Stimulated activated memory B cell treated with anti-CD40 and anti-IgM and Interleukin-4, amounts not matched to agents 10 μg/mL and 1 μg/mL and 100 μg/mL, for 72 hours (primary cell): ENCODE results near the gene TMEM116.
"Not testable (repeated sequence)": the region's sequence is repeated elsewhere in the genome, so short reads cannot be mapped to it uniquely, and the experiment has no call there.

Experiments
- ATAC-seq: fragments of 150-1000 bp; cut with Tn5 transposase; 2 replicates; pipeline ENCODE4 v1.10.0; 2021
- H3K27ac Mint-ChIP-seq: one replicate; pipeline ENCODE4 v1.8.0; 2022; ENCODE audit warnings: mild to moderate bottlenecking, mixed read lengths
- H3K27me3 Mint-ChIP-seq: one replicate; pipeline ENCODE4 v1.8.0; 2022; ENCODE audit warnings: mixed read lengths
- H3K36me3 Mint-ChIP-seq: one replicate; pipeline ENCODE4 v1.8.0; 2022; ENCODE audit warnings: mixed read lengths
- H3K4me1 Mint-ChIP-seq: one replicate; pipeline ENCODE4 v1.8.0; 2022; ENCODE audit warnings: mixed read lengths
- H3K4me3 Mint-ChIP-seq: one replicate; pipeline ENCODE4 v1.8.0; 2022; ENCODE audit warnings: mild to moderate bottlenecking, moderate library complexity, mixed read lengths
- H3K9me3 Mint-ChIP-seq: one replicate; pipeline ENCODE4 v1.8.0; 2022; ENCODE audit warnings: mixed read lengths

Gene TMEM116

DNA sequence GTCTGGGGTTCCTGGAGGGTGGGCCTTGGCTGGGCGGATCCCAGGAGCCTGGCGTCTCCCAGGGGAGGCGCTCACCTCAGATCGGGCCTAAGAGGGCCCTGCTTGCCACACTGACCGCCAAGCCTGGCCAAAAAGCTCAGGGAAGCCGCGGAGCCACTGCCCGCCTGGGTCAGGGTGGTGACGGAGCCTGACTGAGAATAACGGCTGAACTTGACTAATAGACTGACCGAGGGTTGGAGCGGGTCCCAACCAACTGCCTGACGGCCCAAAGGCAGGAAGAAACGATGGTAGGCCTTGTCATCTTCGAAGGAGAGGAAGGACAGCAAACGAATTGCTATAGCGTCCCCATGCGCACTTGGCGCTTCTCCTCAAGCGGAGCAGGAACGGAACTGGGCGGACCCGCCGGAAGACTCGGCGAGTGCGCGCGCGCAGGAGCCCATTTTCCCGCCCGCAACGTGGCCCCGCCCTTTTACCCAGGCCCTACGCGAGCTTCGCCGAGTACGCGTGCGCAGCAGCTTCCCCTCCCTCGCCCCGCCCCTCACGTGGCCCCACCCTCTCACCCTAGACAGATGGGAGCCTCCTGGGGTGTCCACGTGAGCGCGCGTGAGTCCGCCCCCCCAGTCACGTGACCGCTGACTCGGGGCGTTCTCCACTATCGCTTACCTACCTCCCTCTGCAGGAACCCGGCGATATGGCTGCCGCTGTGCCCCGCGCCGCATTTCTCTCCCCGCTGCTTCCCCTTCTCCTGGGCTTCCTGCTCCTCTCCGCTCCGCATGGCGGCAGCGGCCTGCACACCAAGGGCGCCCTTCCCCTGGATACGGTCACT, at the start of gene TMEM116, which contains the start of gene ERP29:
Gene TMEM116 (minus strand): TSS at position 391 of the 826 bp plus-strand sequence. CDS start 7,895 bp downstream, outside the sequence.
Gene ERP29 (plus strand): TSS at position 652 of the 826 bp plus-strand sequence. CDS start 40 bp downstream, at position 692.
- ATAC-seq: peak; percentile 92
- peak within 1 kb of the TSS; percentile 85 for H3K27ac Mint-ChIP-seq
- H3K36me3 Mint-ChIP-seq: peaks cover 19% of the 10 kb centered on the region
- peaks cover 59% of the 10 kb centered on the region for H3K4me1 Mint-ChIP-seq
- H3K27me3 Mint-ChIP-seq: no peaks in the 10 kb centered on the region
- H3K9me3 Mint-ChIP-seq: peaks cover 7% of the 10 kb centered on the region
- H3K4me3 Mint-ChIP-seq: peak within 1 kb of the TSS; percentile 92

DNA sequence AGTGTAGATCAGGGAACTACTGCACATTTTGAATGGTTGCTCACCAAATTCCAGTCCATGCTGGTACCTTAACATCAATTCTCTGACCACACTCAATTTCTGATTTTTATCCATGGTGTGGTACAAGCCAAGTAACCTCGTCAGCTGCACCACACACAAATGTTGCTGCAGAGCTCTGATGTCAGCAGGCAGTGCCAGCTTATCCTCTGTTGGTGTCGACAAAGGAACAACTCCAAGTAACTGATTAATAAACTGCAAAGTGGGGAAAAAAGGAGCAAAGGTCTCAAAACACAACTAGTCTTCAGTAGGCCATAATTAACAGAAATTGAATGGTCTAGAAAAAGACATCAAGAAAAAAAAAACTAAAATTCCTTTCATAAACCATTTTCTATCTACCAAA, 48.2 kb upstream of the TMEM116 start:
- no peak overlapping the region for H3K27ac Mint-ChIP-seq
- H3K36me3 Mint-ChIP-seq: peaks cover 34% of the 10 kb centered on the region

DNA sequence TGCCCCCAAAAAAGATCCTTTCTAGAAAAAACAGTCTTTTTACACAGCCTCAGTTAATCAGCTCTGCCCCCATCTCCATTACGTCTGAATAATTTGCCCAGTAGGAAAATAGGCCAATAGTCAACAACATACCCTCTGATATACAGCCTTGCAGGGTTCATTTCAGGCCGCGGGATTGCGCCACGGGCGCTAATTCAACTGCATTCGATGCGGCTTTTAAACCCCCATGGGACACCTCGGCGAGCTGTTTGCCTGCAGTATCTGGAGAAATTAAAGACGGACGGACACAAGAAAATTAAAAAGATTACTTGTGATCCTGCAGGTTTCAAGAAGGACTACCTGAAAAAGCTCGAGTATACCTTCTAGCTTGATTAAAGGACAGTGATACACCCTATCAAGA, 36.4 kb upstream of the TMEM116 start:
- Mint-ChIP-seq H3K36me3 (peaks cover 60% of the 10 kb centered on the region), H3K27me3 (no peaks in the 10 kb centered on the region), H3K9me3 (no peaks in the 10 kb centered on the region), H3K27ac (no peak overlapping the region), H3K4me1 (peaks cover 17% of the 10 kb centered on the region), H3K4me3 (no peak overlapping the region)
- no peak for ATAC-seq

More for the DNA sequence above, 48.2 kb upstream of the TMEM116 start:
- Mint-ChIP-seq H3K4me3 (no peak overlapping the region), H3K9me3 (no peaks in the 10 kb centered on the region), H3K4me1 (no peaks in the 10 kb centered on the region), H3K27me3 (no peaks in the 10 kb centered on the region)
- ATAC-seq: no peak

GRCh38 chr12:112046003-112046402, 33.0 kb upstream of the TMEM116 start:
- ATAC-seq: no peak
- no peaks in the 10 kb centered on the region for H3K27me3 Mint-ChIP-seq
- no peaks in the 10 kb centered on the region for H3K9me3 Mint-ChIP-seq
- H3K4me3 Mint-ChIP-seq: no peak overlapping the region
- no peak overlapping the region for H3K27ac Mint-ChIP-seq
- H3K4me1 Mint-ChIP-seq: peaks cover 17% of the 10 kb centered on the region
- peaks cover 43% of the 10 kb centered on the region for H3K36me3 Mint-ChIP-seq

GRCh38 chr12:112036614-112037013, 23.6 kb upstream of the TMEM116 start:
- not testable (repeated sequence) for H3K27ac Mint-ChIP-seq

DNA sequence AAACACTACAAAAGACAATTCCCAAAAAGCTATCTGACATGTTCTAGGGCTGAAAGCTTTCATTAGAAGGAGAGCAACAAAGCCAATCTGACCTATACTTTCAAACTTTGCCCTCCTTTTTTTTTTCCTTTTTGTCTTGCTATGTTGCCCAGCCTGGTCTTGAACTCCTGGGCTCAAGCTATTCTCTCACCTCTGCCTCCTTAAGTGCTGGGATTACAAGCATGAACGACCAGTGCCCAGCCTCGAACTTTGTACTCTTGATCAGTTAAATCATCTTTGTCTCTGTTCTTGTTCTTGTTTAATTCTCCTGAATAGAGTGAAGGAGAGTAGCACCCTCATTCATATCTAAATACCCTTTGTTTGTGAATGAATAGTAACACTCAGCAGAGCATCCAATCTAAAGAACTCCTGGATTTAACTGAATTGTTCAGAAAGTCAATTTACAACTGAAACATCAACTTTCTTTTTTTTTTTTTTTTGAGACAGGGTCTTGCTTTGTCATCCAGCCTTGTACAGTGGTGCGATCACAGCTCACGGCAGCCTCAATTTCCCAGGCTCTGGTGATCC, 22.3 kb upstream of the TMEM116 start:
- H3K27me3 Mint-ChIP-seq: no peaks in the 10 kb centered on the region
- H3K36me3 Mint-ChIP-seq: peaks cover 76% of the 10 kb centered on the region
- peaks cover 13% of the 10 kb centered on the region for H3K4me1 Mint-ChIP-seq
- no peak overlapping the region for H3K27ac Mint-ChIP-seq
- H3K9me3 Mint-ChIP-seq: no peaks in the 10 kb centered on the region
- ATAC-seq: no peak
- H3K4me3 Mint-ChIP-seq: no peak overlapping the region

More at GRCh38 chr12:112036614-112037013, 23.6 kb upstream of the TMEM116 start:
- H3K4me1 Mint-ChIP-seq, ATAC-seq, H3K27me3 Mint-ChIP-seq, H3K9me3 Mint-ChIP-seq, H3K4me3 Mint-ChIP-seq: not testable (repeated sequence)
- H3K36me3 Mint-ChIP-seq: peaks cover 67% of the 10 kb centered on the region

GRCh38 chr12:112032292-112032691, 19.3 kb upstream of the TMEM116 start:
- Mint-ChIP-seq H3K27me3 (no peaks in the 10 kb centered on the region), H3K4me3 (no peak overlapping the region), H3K27ac (peak overlapping the region; percentile 71), H3K36me3 (peaks cover 68% of the 10 kb centered on the region), H3K4me1 (peaks cover 24% of the 10 kb centered on the region), H3K9me3 (no peaks in the 10 kb centered on the region)
- ATAC-seq: no peak

DNA sequence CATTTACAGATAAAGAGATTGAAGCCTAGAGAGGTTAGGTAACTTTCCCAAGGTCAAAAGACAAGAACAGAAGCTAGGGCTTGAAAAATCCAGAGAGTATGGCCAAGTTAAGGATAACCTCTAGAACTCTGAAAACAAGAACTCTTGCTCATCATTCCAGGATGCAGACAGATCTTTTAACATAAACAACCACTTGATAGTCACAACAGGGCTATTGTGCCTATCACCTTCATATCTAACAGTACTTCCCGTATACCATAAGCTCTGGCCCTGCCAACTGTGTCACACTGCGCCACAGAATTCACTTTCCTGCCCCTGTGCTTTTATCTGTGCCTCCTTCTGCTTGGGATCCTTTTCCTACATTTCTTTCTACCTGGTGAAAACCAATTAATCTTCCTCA, 18.5 kb upstream of the TMEM116 start:
- Mint-ChIP-seq H3K36me3 (peaks cover 63% of the 10 kb centered on the region), H3K27me3 (no peaks in the 10 kb centered on the region), H3K27ac (peak overlapping the region; percentile 71), H3K4me1 (peaks cover 25% of the 10 kb centered on the region), H3K9me3 (no peaks in the 10 kb centered on the region), H3K4me3 (no peak overlapping the region)
- ATAC-seq: no peak

DNA sequence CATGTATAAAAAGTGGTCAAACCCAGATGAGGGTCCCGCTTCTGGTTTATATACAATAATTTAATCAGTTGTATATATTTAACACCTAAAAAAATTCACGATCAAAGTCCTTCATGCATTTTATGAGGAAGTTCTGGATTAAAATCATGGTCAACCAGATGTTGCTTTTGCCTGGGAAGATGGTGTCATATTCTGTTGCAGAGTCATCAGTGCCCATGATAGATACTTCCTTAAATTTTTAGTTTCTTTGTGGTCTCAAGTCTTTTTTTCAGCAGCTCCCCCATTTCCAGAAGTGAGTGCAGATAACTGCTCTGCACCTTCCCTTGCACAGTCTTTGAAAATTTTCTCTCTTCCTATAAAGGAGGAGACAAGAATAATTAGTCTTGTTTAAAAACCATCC, 16.3 kb upstream of the TMEM116 start:
- peaks cover 59% of the 10 kb centered on the region for H3K36me3 Mint-ChIP-seq
- H3K9me3 Mint-ChIP-seq: no peaks in the 10 kb centered on the region
- peaks cover 32% of the 10 kb centered on the region for H3K4me1 Mint-ChIP-seq
- ATAC-seq: no peak
- H3K27me3 Mint-ChIP-seq: no peaks in the 10 kb centered on the region
- H3K27ac Mint-ChIP-seq: peak overlapping the region; percentile 22
- no peak overlapping the region for H3K4me3 Mint-ChIP-seq

DNA sequence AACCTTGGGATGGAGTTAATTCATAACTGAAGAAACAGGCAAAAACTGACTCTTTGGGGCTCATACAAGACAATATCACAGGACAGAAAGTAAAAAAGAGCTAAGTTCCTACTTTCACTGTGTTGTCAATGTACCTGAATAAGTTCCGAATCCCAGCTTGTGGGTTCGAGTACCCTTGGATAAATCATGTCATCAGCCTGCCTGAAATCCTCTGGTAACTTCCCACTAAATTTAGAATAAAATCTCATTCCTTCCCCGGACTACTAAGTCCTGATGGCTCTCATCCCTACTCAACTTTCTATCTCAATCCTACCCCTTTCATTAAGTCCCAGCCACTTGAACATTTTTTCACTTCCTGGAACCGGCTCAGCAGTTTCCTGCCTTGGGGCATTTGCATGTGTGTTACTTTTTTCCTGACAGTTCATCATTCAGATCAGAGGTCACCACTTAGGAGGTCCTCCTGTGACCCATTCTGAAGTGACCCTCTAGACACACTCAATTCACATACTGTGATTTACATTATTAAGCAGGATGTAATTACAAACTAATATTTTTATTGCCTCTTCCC, 12.9 kb upstream of the TMEM116 start:
- Mint-ChIP-seq H3K9me3 (no peaks in the 10 kb centered on the region), H3K36me3 (peaks cover 57% of the 10 kb centered on the region), H3K27me3 (no peaks in the 10 kb centered on the region), H3K27ac (peak overlapping the region; percentile 74), H3K4me3 (no peak overlapping the region), H3K4me1 (peaks cover 34% of the 10 kb centered on the region)
- ATAC-seq: no peak

DNA sequence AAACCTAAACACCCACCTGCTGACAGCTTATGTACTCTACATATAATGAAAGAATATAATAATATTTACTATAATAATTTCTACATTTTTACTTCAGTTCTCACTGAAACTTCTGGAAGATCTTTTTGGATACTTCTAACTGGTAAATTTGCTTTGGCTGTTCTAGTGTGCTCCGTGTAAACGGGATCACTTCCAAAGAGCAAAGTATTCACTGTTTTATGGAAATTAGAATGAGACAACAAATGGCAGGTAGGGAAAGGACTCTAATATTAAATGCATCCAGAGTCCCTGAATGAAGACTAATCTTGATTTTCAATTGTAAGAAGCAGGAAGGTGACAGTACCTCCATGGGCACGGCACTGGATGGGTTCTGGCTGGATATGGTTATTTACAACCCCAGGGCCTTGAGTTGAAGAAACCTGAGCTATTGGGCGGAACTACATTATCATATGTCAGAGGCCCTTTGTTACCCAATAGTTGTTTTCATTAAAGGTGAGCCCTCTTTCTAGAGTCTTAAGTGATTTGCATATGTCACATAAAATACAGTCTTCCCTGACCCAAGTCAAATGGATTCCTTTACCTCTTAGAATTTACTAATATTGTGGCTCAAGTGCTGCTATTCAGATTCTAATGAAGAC, 10.9 kb upstream of the TMEM116 start:
- H3K27me3 Mint-ChIP-seq: no peaks in the 10 kb centered on the region
- H3K4me3 Mint-ChIP-seq: no peak overlapping the region
- no peak overlapping the region for H3K27ac Mint-ChIP-seq
- H3K9me3 Mint-ChIP-seq: no peaks in the 10 kb centered on the region
- peaks cover 45% of the 10 kb centered on the region for H3K36me3 Mint-ChIP-seq
- peaks cover 45% of the 10 kb centered on the region for H3K4me1 Mint-ChIP-seq
- no peak for ATAC-seq

DNA sequence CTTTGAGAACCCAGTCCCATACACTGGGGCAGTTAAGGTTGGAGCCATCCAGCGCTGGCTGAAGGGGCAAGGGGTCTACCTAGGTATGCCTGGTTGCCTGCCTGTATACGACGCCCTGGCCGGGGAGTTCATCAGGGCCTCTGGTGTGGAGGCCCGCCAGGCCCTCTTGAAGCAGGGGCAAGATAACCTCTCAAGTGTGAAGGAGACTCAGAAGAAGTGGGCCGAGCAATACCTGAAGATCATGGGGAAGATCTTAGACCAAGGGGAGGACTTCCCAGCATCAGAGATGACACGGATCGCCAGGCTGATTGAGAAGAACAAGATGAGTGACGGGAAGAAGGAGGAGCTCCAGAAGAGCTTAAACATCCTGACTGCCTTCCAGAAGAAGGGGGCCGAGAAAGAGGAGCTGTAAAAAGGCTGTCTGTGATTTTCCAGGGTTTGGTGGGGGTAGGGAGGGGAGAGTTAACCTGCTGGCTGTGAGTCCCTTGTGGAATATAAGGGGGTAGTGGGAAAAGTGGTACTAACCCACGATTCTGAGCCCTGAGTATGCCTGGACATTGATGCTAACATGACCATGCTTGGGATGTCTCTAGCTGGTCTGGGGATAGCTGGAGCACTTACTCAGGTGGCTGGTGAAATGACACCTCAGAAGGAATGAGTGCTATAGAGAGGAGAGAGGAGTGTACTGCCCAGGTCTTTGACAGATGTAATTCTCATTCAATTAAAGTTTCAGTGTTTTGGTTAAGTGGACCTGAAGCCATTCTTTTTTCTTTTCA, 9.5 kb upstream of the TMEM116 start:
- no peak for ATAC-seq
- peaks cover 52% of the 10 kb centered on the region for H3K4me1 Mint-ChIP-seq

GRCh38 chr12:112020947-112021457, 8.0 kb upstream of the TMEM116 start:
- Mint-ChIP-seq H3K4me3 (no peak overlapping the region), H3K9me3 (peaks cover 2% of the 10 kb centered on the region), H3K36me3 (peaks cover 48% of the 10 kb centered on the region), H3K4me1 (peaks cover 61% of the 10 kb centered on the region), H3K27me3 (no peaks in the 10 kb centered on the region), H3K27ac (peak overlapping the region; percentile 25)
- no peak for ATAC-seq

More for the DNA sequence above, 9.5 kb upstream of the TMEM116 start:
- Mint-ChIP-seq H3K4me3 (no peak overlapping the region), H3K9me3 (no peaks in the 10 kb centered on the region), H3K27me3 (no peaks in the 10 kb centered on the region), H3K36me3 (peaks cover 46% of the 10 kb centered on the region), H3K27ac (no peak overlapping the region)

- no peaks in the 10 kb centered on the region for H3K27me3 Mint-ChIP-seq
- H3K4me1 Mint-ChIP-seq: peaks cover 75% of the 10 kb centered on the region
- peak overlapping the region; percentile 5 for H3K27ac Mint-ChIP-seq
- ATAC-seq: no peak
- H3K9me3 Mint-ChIP-seq: peaks cover 7% of the 10 kb centered on the region
- H3K36me3 Mint-ChIP-seq: peaks cover 50% of the 10 kb centered on the region
- H3K4me3 Mint-ChIP-seq: no peak overlapping the region
Measured at GRCh38 chr12:112018571-112019237, 5.7 kb upstream of the TMEM116 start.
